Endodermal cell (in vitro differentiated cells): Measurements from ENCODE around the gene SLC12A9. TPM values are rescaled to one million over a fixed set of nuclear protein-coding genes. Genes with fewer than 3 reads are reported as not detected.

Experiments
- DNase-seq: peaks from one replicate; pipeline ENCODE4 v3.0.0-alpha.2; 2017
- H3K27ac ChIP-seq: 2 replicates; pipeline ENCODE4 v1.5.1; 2013; ENCODE audit warnings: mild to moderate bottlenecking, low read depth, low read length, moderate library complexity
- H3K27me3 ChIP-seq: 2 replicates; pipeline ENCODE4 v1.6.1; 2013; ENCODE audit warnings: mild to moderate bottlenecking, low read length, moderate library complexity; ENCODE audit not compliant: insufficient read depth, control insufficient read depth, poor library complexity, severe bottlenecking
- H3K36me3 ChIP-seq: 2 replicates; pipeline ENCODE4 v1.7.0; 2013; ENCODE audit warnings: mild to moderate bottlenecking, low read length, moderate library complexity; ENCODE audit not compliant: control insufficient read depth, insufficient read depth
- H3K4me1 ChIP-seq: one replicate; pipeline ENCODE4 v1.7.0; 2013; ENCODE audit warnings: low read length; ENCODE audit not compliant: control insufficient read depth, insufficient read depth
- H3K4me3 ChIP-seq: 2 replicates; pipeline ENCODE4 v1.5.1; 2013; ENCODE audit warnings: mild to moderate bottlenecking, low read length, moderate library complexity
- H3K9ac ChIP-seq: 2 replicates; pipeline ENCODE4 v1.6.1; 2013; ENCODE audit warnings: mild to moderate bottlenecking, low read length, moderate library complexity; ENCODE audit not compliant: poor library complexity, severe bottlenecking; ENCODE audit errors: extremely low read depth
- H3K9me3 ChIP-seq: 2 replicates; pipeline ENCODE4 v1.6.1; 2013; ENCODE audit warnings: mild to moderate bottlenecking, low read length, moderate library complexity; ENCODE audit not compliant: control insufficient read depth
- H3K27ac Mint-ChIP-seq: 2 replicates; pipeline ENCODE4 v1.8.0; 2020; ENCODE audit warnings: mixed read lengths
- H3K27me3 Mint-ChIP-seq: 2 replicates; pipeline ENCODE4 v1.8.0; 2021; ENCODE audit warnings: mild to moderate bottlenecking, mixed read lengths; ENCODE audit not compliant: insufficient read depth
- H3K36me3 Mint-ChIP-seq: 2 replicates; pipeline ENCODE4 v1.8.0; 2020; ENCODE audit warnings: low read depth, mixed read lengths
- H3K4me1 Mint-ChIP-seq: 2 replicates; pipeline ENCODE4 v1.8.0; 2020; ENCODE audit warnings: mixed read lengths
- H3K4me3 Mint-ChIP-seq: 2 replicates; pipeline ENCODE4 v1.8.0; 2020; ENCODE audit warnings: mild to moderate bottlenecking, moderate library complexity, mixed read lengths
- H3K9me3 Mint-ChIP-seq: 2 replicates; pipeline ENCODE4 v1.8.0; 2020; ENCODE audit warnings: mild to moderate bottlenecking, mixed read lengths
- WGBS, 2 experiments: methylation state at CpG; one replicate each; pipeline versions ENCODE4 v1.1.5 to v1.1.7; 2013; ENCODE audit warnings: missing lambda C conversion rate in 2 of 2, mixed read lengths in 1 of 2; ENCODE audit not compliant: insufficient coverage in 1 of 2, insufficient read length in 1 of 2; 5-methylcytosine and 5-hydroxymethylcytosine counted together
- total RNA-seq, 2 donors: library from RNA; stranded (reverse); fragmentation: NEBNext Ultra II Directional in 1 of 2; extraction: Animal tissue kit (Norgen Biotek cat#: 25700) in 1 of 2; gene quantifications; 2 replicates in 1 of 2; 3 replicates in 1 of 2; pipeline ENCODE4 v1.2.1, GENCODE V29; 2021
- TF ChIP-seq, protein P1 (sequence below): fragments of 200-600 bp; sonication (generic); conservative IDR thresholded peaks from 2 replicates; pipeline ENCODE4 v1.5.0; 2021; ENCODE audit warnings: antibody characterized with exemption, mild to moderate bottlenecking

The SLC12A9 gene
- total RNA-seq, 2 donors from 2014 or later, result 22.5 to 35.1 TPM

DNA sequence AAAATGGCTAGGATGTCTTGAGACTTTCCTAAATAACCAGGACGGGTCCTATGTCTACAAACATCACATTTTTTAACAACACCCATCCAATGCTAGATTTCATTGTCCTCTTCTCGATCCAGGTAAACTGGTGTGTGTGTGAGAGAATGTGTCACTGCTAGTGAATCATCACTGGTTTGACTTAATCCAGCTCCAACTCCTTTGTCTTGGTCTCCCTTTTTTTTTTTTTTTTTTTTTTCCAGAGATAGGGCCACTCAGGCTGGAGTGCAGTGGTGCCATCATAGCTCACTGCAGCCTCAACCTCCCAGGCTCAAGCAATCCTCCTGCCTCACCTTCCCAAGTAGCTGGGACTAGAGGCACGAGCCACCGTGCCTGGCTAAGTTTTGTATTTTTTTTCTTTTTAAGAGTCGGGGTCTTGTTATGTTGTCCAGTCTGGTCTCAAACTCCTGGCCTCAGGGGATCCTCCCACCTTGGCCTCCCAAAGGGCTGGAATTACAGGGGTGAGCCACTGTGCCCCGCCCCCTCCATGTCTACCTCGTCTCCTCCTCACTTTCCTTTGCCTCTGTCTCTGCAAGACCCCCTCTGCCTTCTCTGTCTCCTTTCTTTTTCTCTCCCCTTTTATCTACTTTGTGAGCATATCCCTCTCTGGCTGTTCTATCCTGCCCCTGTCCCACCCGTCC, 39.2 kb downstream of the SLC12A9 start:
- TF ChIP-seq, protein P1, sequence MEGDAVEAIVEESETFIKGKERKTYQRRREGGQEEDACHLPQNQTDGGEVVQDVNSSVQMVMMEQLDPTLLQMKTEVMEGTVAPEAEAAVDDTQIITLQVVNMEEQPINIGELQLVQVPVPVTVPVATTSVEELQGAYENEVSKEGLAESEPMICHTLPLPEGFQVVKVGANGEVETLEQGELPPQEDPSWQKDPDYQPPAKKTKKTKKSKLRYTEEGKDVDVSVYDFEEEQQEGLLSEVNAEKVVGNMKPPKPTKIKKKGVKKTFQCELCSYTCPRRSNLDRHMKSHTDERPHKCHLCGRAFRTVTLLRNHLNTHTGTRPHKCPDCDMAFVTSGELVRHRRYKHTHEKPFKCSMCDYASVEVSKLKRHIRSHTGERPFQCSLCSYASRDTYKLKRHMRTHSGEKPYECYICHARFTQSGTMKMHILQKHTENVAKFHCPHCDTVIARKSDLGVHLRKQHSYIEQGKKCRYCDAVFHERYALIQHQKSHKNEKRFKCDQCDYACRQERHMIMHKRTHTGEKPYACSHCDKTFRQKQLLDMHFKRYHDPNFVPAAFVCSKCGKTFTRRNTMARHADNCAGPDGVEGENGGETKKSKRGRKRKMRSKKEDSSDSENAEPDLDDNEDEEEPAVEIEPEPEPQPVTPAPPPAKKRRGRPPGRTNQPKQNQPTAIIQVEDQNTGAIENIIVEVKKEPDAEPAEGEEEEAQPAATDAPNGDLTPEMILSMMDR, result no peak
- DNase-seq, result no peak
- Mint-ChIP-seq H3K27ac (peak overlapping the region; percentile 98), H3K4me3 (peak overlapping the region; percentile 71), H3K4me1 (peaks cover 30% of the 10 kb centered on the region), H3K27me3 (peaks cover 7% of the 10 kb centered on the region), H3K9me3 (no peaks in the 10 kb centered on the region), H3K36me3 (peaks cover 22% of the 10 kb centered on the region)
- no peaks in the 10 kb centered on the region for H3K9me3 ChIP-seq
- no peak overlapping the region for H3K9ac ChIP-seq
- 81 to 85% methylated on average over 2 to 7 of the region's 8 CpGs for WGBS, 2 experiments
- no peak overlapping the region for H3K4me3 ChIP-seq
- peaks cover 22% of the 10 kb centered on the region for H3K36me3 ChIP-seq
- H3K4me1 ChIP-seq, result peaks cover 2% of the 10 kb centered on the region
- no peak overlapping the region for H3K27ac ChIP-seq
- H3K27me3 ChIP-seq, result peaks cover 9% of the 10 kb centered on the region

DNA sequence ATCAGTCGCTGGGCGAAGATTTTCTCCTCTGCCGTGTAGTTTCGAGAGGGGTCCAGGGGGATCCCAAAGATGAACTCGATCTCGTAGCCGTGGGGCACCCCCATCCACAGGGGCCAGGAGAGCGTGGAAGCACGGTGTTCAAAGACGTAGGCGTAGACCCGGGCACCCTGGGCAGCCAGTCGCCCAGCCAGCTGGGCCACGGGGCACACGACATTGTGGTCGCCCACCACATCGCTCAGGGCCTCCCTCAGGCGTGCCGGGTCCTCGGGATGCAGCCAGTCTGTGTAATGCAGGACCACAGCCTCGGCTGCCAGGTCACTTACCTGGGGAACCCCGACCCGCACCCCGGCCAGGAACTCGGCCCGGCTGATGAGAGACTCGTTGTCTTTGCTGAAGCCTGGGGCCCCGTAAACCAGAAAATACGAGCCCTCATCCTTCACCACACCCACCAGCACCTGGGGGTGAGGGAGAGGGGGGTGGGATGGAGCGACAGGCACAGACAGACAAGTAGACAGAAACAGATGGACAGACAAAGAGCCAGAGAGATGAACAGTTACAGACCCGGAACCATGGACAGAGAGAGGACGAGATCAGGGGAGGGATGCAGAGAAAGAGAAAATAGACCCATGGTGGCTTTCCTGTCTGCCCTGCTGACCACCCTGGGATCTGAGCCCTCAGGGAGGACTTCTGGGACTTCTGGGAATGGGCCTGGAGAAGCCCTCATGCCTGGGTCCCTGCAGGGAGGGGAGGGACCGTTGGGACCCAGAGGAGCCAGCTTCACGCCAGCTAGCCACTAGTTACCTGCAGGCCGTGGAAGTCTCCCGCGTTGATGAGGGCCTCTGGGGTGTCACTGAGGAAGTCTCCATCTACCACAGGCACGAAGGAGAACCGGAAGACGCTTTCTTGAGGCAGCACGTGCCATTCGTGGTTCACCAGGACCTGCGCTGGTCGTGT, 40.1 kb downstream of the SLC12A9 start:
- H3K27ac Mint-ChIP-seq, result peak overlapping the region; percentile 98
- TF ChIP-seq, protein P1, result no peak
- Histone ChIP-seq H3K4me3 (no peak overlapping the region), H3K36me3 (peaks cover 13% of the 10 kb centered on the region), H3K27me3 (peaks cover 9% of the 10 kb centered on the region), H3K4me1 (peaks cover 2% of the 10 kb centered on the region), H3K9ac (no peak overlapping the region), H3K9me3 (no peaks in the 10 kb centered on the region), H3K27ac (no peak overlapping the region)
- no peak for DNase-seq
- peaks cover 9% of the 10 kb centered on the region for H3K27me3 Mint-ChIP-seq
- H3K9me3 Mint-ChIP-seq, result no peaks in the 10 kb centered on the region
- WGBS, 2 experiments, result 94 to 99% methylated on average over 28 to 40 of the region's 44 CpGs
- H3K4me1 Mint-ChIP-seq, result peaks cover 21% of the 10 kb centered on the region
- H3K4me3 Mint-ChIP-seq, result peak overlapping the region; percentile 71
- peaks cover 12% of the 10 kb centered on the region for H3K36me3 Mint-ChIP-seq

DNA sequence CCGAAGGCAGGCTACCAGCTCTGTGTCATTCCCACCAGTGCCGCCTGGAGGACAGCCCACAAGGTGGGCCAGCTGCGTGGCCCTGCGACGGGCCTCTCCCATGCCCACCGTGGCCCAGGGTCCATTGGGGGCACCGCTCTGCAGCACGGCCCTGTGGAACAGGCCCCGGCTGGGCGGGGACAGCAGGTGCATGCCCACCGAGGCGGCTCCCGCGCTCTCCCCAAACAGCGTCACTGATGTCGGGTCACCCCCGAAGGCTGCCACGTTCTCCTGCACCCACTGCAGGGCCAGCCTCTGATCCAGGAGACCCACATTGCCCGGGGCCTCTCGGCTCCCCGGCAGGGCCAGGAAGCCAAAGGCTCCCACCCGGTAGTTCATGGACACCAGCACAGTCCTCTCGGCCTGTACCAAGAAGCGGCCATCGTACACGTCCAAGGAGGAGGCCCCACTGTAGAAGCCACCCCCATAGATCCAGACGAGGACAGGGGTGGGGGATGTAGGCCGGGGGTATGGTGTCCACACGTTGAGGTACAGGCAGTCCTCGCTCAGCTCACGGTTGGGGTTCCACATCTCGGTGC, 40.9 kb downstream of the SLC12A9 start:
- Mint-ChIP-seq H3K36me3 (peaks cover 5% of the 10 kb centered on the region), H3K4me3 (no peak overlapping the region), H3K9me3 (no peaks in the 10 kb centered on the region), H3K27me3 (peaks cover 9% of the 10 kb centered on the region), H3K27ac (no peak overlapping the region), H3K4me1 (peaks cover 14% of the 10 kb centered on the region)
- TF ChIP-seq, protein P1, result no peak
- no peak overlapping the region for H3K4me3 ChIP-seq
- no peak overlapping the region for H3K27ac ChIP-seq
- H3K4me1 ChIP-seq, result peaks cover 2% of the 10 kb centered on the region
- H3K9me3 ChIP-seq, result no peaks in the 10 kb centered on the region
- no peak overlapping the region for H3K9ac ChIP-seq
- H3K27me3 ChIP-seq, result peaks cover 9% of the 10 kb centered on the region
- DNase-seq, result no peak
- WGBS, 2 experiments, result 94 to 95% methylated on average over 19 to 32 of the region's 32 CpGs
- H3K36me3 ChIP-seq, result peaks cover 5% of the 10 kb centered on the region
